H9 (cell line): ENCODE data around the gene ZNF619. TPM values are rescaled to one million over a fixed set of nuclear protein-coding genes. Genes with fewer than 3 reads are reported as not detected.

Experiments used
- DNase-seq: peaks from one replicate; pipeline ENCODE4 v3.0.0-alpha.2; 2017
- H2AFZ ChIP-seq: one replicate; pipeline ENCODE4 v1.6.1; 2013; ENCODE audit warnings: mild to moderate bottlenecking, low read length, control low read depth, moderate library complexity
- H2AK5ac ChIP-seq: 2 replicates; pipeline ENCODE4 v1.6.1; 2013; ENCODE audit warnings: low read length, control low read depth, mixed read lengths; ENCODE audit not compliant: insufficient read length
- H2BK120ac ChIP-seq: one replicate; pipeline ENCODE4 v1.6.1; 2013; ENCODE audit warnings: low read depth, mild to moderate bottlenecking, low read length, control low read depth, inconsistent platforms; ENCODE audit not compliant: poor library complexity, severe bottlenecking
- H2BK12ac ChIP-seq: 2 replicates; pipeline ENCODE4 v1.6.1; 2013; ENCODE audit warnings: low read length, control low read depth, mixed read lengths, low read depth; ENCODE audit not compliant: insufficient read length
- H2BK15ac ChIP-seq: 2 replicates; pipeline ENCODE4 v1.6.1; 2013; ENCODE audit warnings: low read depth, low read length, control low read depth
- H2BK20ac ChIP-seq: one replicate; pipeline ENCODE4 v1.6.1; 2013; ENCODE audit warnings: low read depth, mild to moderate bottlenecking, low read length, control low read depth, inconsistent platforms; ENCODE audit not compliant: poor library complexity, severe bottlenecking
- H2BK5ac ChIP-seq: 2 replicates; pipeline ENCODE4 v1.6.1; 2013; ENCODE audit warnings: low read length, control low read depth, mixed read lengths; ENCODE audit not compliant: insufficient read length
- H3K14ac ChIP-seq: 2 replicates; pipeline ENCODE4 v1.6.1; 2013; ENCODE audit warnings: low read length, control low read depth; ENCODE audit not compliant: insufficient read depth
- H3K18ac ChIP-seq: 2 replicates; pipeline ENCODE4 v1.6.1; 2013; ENCODE audit warnings: low read depth, mild to moderate bottlenecking, mixed read lengths, low read length, control low read depth; ENCODE audit not compliant: insufficient read length
- H3K23ac ChIP-seq: 2 replicates; pipeline ENCODE4 v1.6.1; 2013; ENCODE audit warnings: low read length, control low read depth, mixed read lengths, low read depth; ENCODE audit not compliant: insufficient read length
- H3K23me2 ChIP-seq: 2 replicates; pipeline ENCODE4 v1.6.1; 2013; ENCODE audit warnings: low read depth, mild to moderate bottlenecking, mixed read lengths, low read length, control low read depth; ENCODE audit not compliant: insufficient read length, poor library complexity, severe bottlenecking
- H3K27ac ChIP-seq: 2 replicates; pipeline ENCODE4 v1.5.1; 2013; ENCODE audit warnings: low read length, control low read depth, mixed read lengths, low read depth; ENCODE audit not compliant: insufficient read length
- H3K27me3 ChIP-seq: 2 replicates; pipeline ENCODE4 v1.6.1; 2013; ENCODE audit warnings: low read length, control low read depth, inconsistent platforms; ENCODE audit not compliant: insufficient read depth
- H3K4ac ChIP-seq: 2 replicates; pipeline ENCODE4 v1.6.1; 2013; ENCODE audit warnings: low read depth, mild to moderate bottlenecking, control low read depth, inconsistent platforms, low read length, moderate library complexity
- H3K4me1 ChIP-seq: 2 replicates; pipeline ENCODE4 v1.6.1; 2013; ENCODE audit warnings: low read length, control low read depth, inconsistent platforms; ENCODE audit not compliant: insufficient read depth
- H3K4me2 ChIP-seq: 2 replicates; pipeline ENCODE4 v1.6.1; 2013; ENCODE audit warnings: low read length, control low read depth, mixed read lengths; ENCODE audit not compliant: insufficient read length, insufficient read depth
- H3K56ac ChIP-seq: 2 replicates; pipeline ENCODE4 v1.6.1; 2013; ENCODE audit warnings: low read depth, mild to moderate bottlenecking, mixed read lengths, low read length, control low read depth; ENCODE audit not compliant: insufficient read length
- H3K79me1 ChIP-seq: 2 replicates; pipeline ENCODE4 v1.6.1; 2013; ENCODE audit warnings: low read depth, mild to moderate bottlenecking, moderate library complexity, low read length, control low read depth, inconsistent platforms; ENCODE audit not compliant: insufficient read depth, poor library complexity, severe bottlenecking
- H3K79me2 ChIP-seq: 2 replicates; pipeline ENCODE4 v1.6.1; 2013; ENCODE audit warnings: low read length, control low read depth, inconsistent platforms; ENCODE audit not compliant: insufficient read depth
- H3K9ac ChIP-seq: 2 replicates; pipeline ENCODE4 v1.6.1; 2013; ENCODE audit warnings: low read length, control low read depth, mixed read lengths; ENCODE audit not compliant: insufficient read length; ENCODE audit errors: extremely low read depth
- H3K9me3 ChIP-seq: one replicate; pipeline ENCODE4 v1.6.1; 2013; ENCODE audit warnings: low read depth, low read length, inconsistent platforms; ENCODE audit not compliant: control insufficient read depth
- H3T11ph ChIP-seq: one replicate; pipeline ENCODE4 v1.6.1; 2013; ENCODE audit warnings: mild to moderate bottlenecking, low read length, control low read depth, inconsistent platforms
- H4K20me1 ChIP-seq: one replicate; pipeline ENCODE4 v1.6.1; 2013; ENCODE audit not compliant: control insufficient read depth, insufficient read length, insufficient read depth
- H4K5ac ChIP-seq: 2 replicates; pipeline ENCODE4 v1.6.1; 2013; ENCODE audit warnings: low read depth, mild to moderate bottlenecking, mixed read lengths, low read length, control low read depth; ENCODE audit not compliant: insufficient read length
- H4K8ac ChIP-seq: replicated peaks from 2 replicates; pipeline ENCODE4 v1.6.1; 2013; ENCODE audit warnings: low read length, control low read depth, mixed read lengths, low read depth; ENCODE audit not compliant: insufficient read length
- H4K91ac ChIP-seq: 2 replicates; pipeline ENCODE4 v1.6.1; 2013; ENCODE audit warnings: low read depth, mild to moderate bottlenecking, moderate library complexity, mixed read lengths, low read length, control low read depth; ENCODE audit not compliant: insufficient read length
- H3K27ac Mint-ChIP-seq, 3 experiments: 2 replicates in 2 of 3; 3 replicates in 1 of 3; pipeline ENCODE4 v1.8.0; 2020 to 2021; ENCODE audit warnings: mixed read lengths in 3 of 3, mild to moderate bottlenecking in 1 of 3, moderate library complexity in 1 of 3
- H3K27me3 Mint-ChIP-seq: 2 replicates; pipeline ENCODE4 v1.8.0; 2021; ENCODE audit warnings: low read depth, mild to moderate bottlenecking, moderate library complexity, mixed read lengths
- H3K36me3 Mint-ChIP-seq, 3 experiments: 2 replicates in 2 of 3; 3 replicates in 1 of 3; pipeline ENCODE4 v1.8.0; 2020 to 2021; ENCODE audit warnings: low read depth in 3 of 3, mixed read lengths in 3 of 3; ENCODE audit not compliant: insufficient read depth in 1 of 3
- H3K4me1 Mint-ChIP-seq, 2 experiments: 2 replicates each; pipeline ENCODE4 v1.8.0; 2020; ENCODE audit warnings: mixed read lengths in 2 of 2
- H3K4me3 Mint-ChIP-seq, 2 experiments: 2 replicates in 1 of 2; 3 replicates in 1 of 2; pipeline ENCODE4 v1.8.0; 2020 to 2021; ENCODE audit warnings: mild to moderate bottlenecking in 2 of 2, mixed read lengths in 2 of 2, moderate library complexity in 1 of 2
- H3K9me3 Mint-ChIP-seq, 2 experiments: 2 replicates in 1 of 2; 3 replicates in 1 of 2; pipeline ENCODE4 v1.8.0; 2020; ENCODE audit warnings: mild to moderate bottlenecking in 2 of 2, mixed read lengths in 2 of 2, moderate library complexity in 1 of 2
- CTCF ChIP-seq: fragments of 200-600 bp; sonication (generic); conservative IDR thresholded peaks from 3 replicates; pipeline ENCODE4 v1.8.0; 2021; ENCODE audit warnings: antibody characterized with exemption, mild to moderate bottlenecking
- WGBS: extraction: QIAGEN DNeasy Blood & Tissue Kit; methylation state at CpG from one replicate; pipeline ENCODE4 v1.1.7; 2013; ENCODE audit warnings: missing lambda C conversion rate, low lambda C conversion rate, mixed read lengths; ENCODE audit not compliant: insufficient read length; ENCODE audit errors: extremely low coverage; 5-methylcytosine and 5-hydroxymethylcytosine counted together
- total RNA-seq: library from RNA; stranded (reverse); gene quantifications from 2 replicates; pipeline ENCODE4 v1.2.1, GENCODE V29; 2021

The ZNF619 gene
- total RNA-seq, 1 experiment from 2014 or later, result 4.8 TPM

- no CpG with 5 or more reads among the region's 1 CpG for WGBS
- no peak overlapping the region for H3K23ac ChIP-seq
- H3K4me3 Mint-ChIP-seq, result peak overlapping the region; percentile 86 to 91
- H3K9ac ChIP-seq, result peak overlapping the region; percentile 87
- H3K14ac ChIP-seq, result no peak overlapping the region
- no peaks in the 10 kb centered on the region for H3K27me3 ChIP-seq
- no peaks in the 10 kb centered on the region for H3K79me1 ChIP-seq
- no peak overlapping the region for H2BK12ac ChIP-seq
- H3K4ac ChIP-seq, result no peak overlapping the region
- no peak overlapping the region for H2BK20ac ChIP-seq
- no peaks in the 10 kb centered on the region for H3K9me3 ChIP-seq
- H3K23me2 ChIP-seq, result peaks cover 9% of the 10 kb centered on the region
- no peak overlapping the region for H4K91ac ChIP-seq
- no peaks in the 10 kb centered on the region for H3K9me3 Mint-ChIP-seq
- peak overlapping the region in 1 of 3 experiments; percentile 96; a peak in 3 of 7 replicates for H3K27ac Mint-ChIP-seq
- DNase-seq, result no peak
- no peak overlapping the region for H2BK5ac ChIP-seq
- H4K5ac ChIP-seq, result no peak overlapping the region
- H3K36me3 Mint-ChIP-seq, result 0 out of 7 replicates have a peak, but pooled peaks cover 0 to 2% (median 0%) of the 10 kb centered on the region in 3 experiments
- 0 out of 2 replicates have a peak, but pooled peaks cover 2% of the 10 kb centered on the region for H3K4me1 ChIP-seq
- H3K56ac ChIP-seq, result no peak overlapping the region
- H3K27ac ChIP-seq, result no peak overlapping the region
- peaks cover 11 to 16% of the 10 kb centered on the region in 2 experiments for H3K4me1 Mint-ChIP-seq
- H3K18ac ChIP-seq, result no peak overlapping the region
- no peak overlapping the region for H2BK120ac ChIP-seq
- peak overlapping the region; percentile 45 for H3K4me2 ChIP-seq
- peaks cover 3% of the 10 kb centered on the region; the same call in 1 of the 2 replicates for H3K27me3 Mint-ChIP-seq
- TF ChIP-seq CTCF, result no peak
- no peak overlapping the region for H2AK5ac ChIP-seq
- no peak overlapping the region for H2BK15ac ChIP-seq
- no peaks in the 10 kb centered on the region for H3K79me2 ChIP-seq
- H4K20me1 ChIP-seq, result no peaks in the 10 kb centered on the region
- H2AFZ ChIP-seq, result no peak overlapping the region
- no peak overlapping the region for H3T11ph ChIP-seq
- H4K8ac ChIP-seq, result no peak overlapping the region
Measured at GRCh38 chr3:40452057-40452456, 24.9 kb upstream of the ZNF619 start.
